GM12878 (cell line): Measurements from ENCODE around the gene PHC2.

ENCODE experiments used
- CTCF ChIP-seq, 3 experiments: IDR thresholded peaks in 2 of 3; conservative IDR thresholded peaks in 1 of 3; 2 replicates each; pipeline ENCODE4 v1.5.1; 2011; ENCODE audit warnings: low read depth in 3 of 3, low read length in 3 of 3, mild to moderate bottlenecking in 3 of 3, control low read depth in 2 of 3, moderate library complexity in 2 of 3, inconsistent platforms in 1 of 3, mixed read lengths in 1 of 3; ENCODE audit not compliant: control insufficient read depth in 2 of 3, insufficient read depth in 1 of 3; ENCODE audit errors: extremely low read depth in 1 of 3
- JUND ChIP-seq: IDR thresholded peaks from 2 replicates; pipeline ENCODE4 v1.6.1; 2012; ENCODE audit warnings: low read depth, mild to moderate bottlenecking, low read length, improper control_type of control experiment, moderate library complexity
- POU2F2 ChIP-seq: IDR thresholded peaks from 3 replicates; pipeline ENCODE4 v1.6.1; 2011; ENCODE audit warnings: low read depth, mild to moderate bottlenecking, low read length, borderline replicate concordance
- SIN3A ChIP-seq: IDR thresholded peaks from 2 replicates; pipeline ENCODE4 v1.6.1; 2012; ENCODE audit warnings: low read depth, low read length, improper control_type of control experiment
- USF2 ChIP-seq: IDR thresholded peaks from 2 replicates; pipeline ENCODE4 v1.6.1; 2011; ENCODE audit warnings: low read depth, low read length, improper control_type of control experiment, borderline replicate concordance
- ZNF24 ChIP-seq: fragments of 450-650 bp; IDR thresholded peaks from 2 replicates; pipeline ENCODE4 v1.6.1; 2017; ENCODE audit warnings: antibody characterized with exemption, mild to moderate bottlenecking

DNA sequence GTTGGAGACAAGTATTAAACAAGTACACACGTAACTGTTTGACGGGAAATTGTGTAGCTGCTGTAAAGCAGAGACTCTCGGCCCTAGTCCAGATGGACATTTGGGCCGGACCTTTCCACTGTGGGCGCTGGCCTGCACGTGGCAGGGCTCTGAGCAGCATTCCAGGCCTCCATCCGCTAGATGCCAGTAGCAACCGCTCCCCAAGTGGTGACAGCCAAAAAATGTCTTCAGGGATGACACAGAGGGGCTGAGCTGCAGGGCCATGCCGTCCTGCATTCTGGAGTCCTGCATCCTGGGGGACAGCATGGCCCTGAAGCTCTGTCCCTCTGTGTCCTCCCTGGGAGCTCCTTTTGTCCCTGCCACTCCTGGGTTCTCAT, 134.8 kb downstream of the PHC2 start:
- no peak for TF ChIP-seq USF2
- TF ChIP-seq CTCF (IDR thresholded peaks at IDR 0.05 in 2 of 3, conservative IDR thresholded peaks at IDR 0.05 in 1 of 3; ENCODE audit: control insufficient read depth in 2 of 3, extremely low read depth in 1 of 3, insufficient read depth in 1 of 3, low read depth in 3 of 3, low read length in 3 of 3) = no peak
- TF ChIP-seq ZNF24 = no peak
- no peak for TF ChIP-seq POU2F2
- no peak for TF ChIP-seq JUND
- TF ChIP-seq SIN3A = no peak
